OCI-M2 (cell line): ENCODE measurements around the gene COL6A1.

ENCODE experiments used
- DNase-seq: peaks from one replicate; lab custom pipeline; 2025; ENCODE audit not compliant: unreplicated experiment; lab: John Stamatoyannopoulos, UW

COL6A1 gene

DNA sequence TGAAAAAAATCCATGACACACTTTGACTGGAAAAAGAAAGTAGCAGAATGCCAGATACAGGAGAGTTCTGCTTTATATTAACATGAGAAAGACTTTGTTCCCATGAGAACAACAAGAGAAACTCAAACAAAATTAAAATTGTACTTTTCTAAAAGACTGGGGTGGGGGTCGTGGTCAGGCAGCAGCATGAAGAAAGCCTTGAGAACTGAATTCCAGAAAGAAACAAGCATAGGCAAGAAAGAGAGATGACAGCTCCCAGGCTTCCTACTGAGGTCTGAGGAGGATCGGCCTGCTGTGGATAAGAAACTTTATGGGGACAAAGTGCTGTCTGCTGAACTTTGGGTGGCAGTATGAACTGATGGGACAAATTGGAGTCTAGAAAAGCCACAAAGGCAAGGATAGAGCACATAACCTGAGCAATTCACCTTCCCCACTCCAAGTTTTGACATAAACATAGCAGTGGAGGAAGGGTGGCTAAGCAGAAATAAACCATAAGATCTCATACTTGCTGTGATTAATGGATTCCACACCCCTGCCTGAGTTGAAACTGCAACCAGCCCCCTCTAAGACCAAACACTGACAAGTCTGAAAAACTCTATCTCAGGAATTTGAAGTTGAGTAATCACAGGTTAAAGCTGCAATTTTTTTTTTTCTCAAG lies 43.7 kb downstream of the COL6A1 start:
- DNase-seq: no peak

DNA sequence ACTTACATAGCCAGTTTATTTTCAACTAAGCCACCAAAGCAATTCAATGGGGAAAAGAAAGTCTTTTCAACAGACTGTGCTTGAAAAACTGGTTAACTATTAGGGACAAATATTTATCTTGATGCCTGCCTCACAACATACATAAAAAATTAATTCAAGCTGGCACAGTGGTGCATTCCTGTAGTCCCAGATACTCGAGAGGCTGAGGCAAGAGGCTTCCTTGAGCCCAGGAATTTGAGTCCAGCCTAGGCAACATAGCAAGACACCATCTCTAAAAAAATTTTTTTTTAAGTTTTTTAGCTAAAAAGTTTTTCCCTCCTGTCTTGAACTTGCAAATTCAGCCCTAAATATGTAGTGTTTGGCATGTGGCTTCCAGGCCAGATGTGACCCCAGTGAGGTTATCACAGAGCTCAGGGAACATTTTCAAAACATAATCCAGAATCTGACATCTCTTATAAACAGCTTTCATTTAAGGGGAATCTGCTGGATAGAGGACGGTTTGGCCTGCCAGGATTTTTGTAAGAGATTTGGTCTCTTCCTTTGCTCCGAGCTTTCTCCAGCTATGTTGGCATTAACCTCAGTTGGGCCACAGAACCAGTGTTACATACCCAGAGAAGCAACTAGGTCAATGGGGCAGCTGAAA lies 46.4 kb downstream of the COL6A1 start:
- DNase-seq: no peak

DNA sequence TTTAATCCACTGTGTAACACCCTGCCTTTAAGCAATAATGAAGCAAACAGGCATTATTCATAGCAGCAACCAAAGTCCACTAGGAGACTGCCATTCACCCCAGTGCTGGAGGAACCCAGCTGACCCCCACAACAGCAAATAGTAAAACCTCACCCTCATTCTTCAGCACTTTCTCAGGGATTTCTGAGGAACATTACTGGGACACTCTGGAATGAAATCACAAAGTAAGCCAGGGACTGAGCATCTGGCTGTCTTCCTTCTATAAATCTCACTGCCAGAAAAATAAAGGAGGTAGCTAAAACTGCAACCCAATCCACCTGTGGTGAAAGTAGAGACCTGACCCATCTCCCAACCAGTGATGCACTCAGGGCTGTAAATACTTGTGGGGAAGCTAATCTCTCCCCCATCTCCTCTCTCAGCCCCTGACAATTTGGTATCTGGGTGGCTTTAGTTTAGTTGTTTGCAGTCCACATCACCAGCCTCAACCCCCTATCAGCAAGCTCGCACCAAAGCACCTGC lies 47.1 kb downstream of the COL6A1 start:
- no peak for DNase-seq

DNA sequence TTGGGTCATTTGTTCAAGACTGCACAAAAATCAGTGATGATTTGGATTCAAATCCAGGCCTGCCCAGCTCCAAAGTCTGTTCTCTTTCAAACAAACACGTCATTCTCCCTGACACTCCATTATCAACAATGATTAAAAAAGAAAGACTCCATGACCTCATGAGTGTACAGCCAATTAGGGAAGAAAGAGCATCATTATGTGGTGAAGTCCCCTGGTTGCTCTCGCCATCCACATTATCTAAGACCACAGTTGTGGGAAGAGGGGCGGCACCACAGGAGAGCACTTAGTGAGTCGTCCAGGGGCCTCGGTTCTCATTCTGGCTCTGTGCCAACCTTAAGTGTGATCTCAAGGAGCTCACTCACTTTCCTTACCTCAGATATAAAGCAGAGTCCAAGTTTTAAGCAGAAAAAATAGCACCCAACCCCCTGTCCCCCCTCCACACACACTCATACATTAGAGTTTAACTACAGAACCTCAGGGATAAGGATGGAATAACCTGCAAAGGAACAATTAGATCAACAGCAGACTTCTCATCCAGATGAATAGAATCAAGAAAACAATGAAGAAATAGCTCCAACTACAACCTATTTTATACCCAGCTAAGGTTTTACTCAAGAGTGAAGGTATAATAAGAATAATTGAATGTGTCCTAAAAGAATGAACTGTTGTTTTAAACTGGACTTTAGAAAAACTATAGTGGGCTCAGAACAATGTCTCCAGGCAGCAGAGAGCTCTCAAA lies 47.8 kb downstream of the COL6A1 start:
- DNase-seq: no peak

DNA sequence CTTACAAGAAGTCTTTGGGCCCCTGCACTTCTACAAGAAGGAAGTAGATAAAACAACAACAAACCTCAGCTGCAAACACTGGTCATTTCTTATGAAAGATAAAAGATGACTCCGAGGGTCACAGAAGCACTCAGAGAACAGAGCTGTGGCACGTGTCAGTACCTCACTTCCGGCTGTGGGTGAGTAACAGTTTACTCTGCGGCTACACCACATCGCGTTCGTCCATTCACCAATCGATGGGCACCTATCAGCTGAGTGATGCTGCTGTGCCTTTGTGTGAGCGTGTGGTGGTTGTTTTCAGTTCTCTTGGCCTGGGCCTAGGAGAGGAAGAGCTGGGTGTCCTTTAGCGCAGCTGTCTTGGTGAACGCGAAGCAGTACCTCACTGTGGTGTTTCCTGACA lies 49.9 kb downstream of the COL6A1 start:
- DNase-seq: no peak

DNA sequence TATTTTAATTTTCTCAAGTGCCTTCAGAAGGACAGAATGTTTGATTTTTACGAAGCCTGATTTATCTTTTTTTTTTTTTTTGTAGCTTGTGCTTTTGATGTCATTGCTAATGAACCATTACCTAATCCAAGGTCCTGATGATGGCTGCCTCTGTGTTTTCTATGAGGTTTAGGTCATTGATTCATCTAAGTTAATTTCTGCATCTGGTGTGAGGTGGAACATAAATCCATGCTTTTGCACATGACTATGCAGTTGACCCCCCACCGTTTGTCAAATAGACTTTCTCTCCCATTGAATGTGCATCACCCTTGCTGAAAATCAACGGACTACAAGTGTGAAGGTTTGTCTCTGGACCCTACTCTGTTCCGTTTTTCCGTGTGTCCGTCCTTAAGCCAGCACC lies 50.5 kb downstream of the COL6A1 start:
- DNase-seq: no peak

DNA sequence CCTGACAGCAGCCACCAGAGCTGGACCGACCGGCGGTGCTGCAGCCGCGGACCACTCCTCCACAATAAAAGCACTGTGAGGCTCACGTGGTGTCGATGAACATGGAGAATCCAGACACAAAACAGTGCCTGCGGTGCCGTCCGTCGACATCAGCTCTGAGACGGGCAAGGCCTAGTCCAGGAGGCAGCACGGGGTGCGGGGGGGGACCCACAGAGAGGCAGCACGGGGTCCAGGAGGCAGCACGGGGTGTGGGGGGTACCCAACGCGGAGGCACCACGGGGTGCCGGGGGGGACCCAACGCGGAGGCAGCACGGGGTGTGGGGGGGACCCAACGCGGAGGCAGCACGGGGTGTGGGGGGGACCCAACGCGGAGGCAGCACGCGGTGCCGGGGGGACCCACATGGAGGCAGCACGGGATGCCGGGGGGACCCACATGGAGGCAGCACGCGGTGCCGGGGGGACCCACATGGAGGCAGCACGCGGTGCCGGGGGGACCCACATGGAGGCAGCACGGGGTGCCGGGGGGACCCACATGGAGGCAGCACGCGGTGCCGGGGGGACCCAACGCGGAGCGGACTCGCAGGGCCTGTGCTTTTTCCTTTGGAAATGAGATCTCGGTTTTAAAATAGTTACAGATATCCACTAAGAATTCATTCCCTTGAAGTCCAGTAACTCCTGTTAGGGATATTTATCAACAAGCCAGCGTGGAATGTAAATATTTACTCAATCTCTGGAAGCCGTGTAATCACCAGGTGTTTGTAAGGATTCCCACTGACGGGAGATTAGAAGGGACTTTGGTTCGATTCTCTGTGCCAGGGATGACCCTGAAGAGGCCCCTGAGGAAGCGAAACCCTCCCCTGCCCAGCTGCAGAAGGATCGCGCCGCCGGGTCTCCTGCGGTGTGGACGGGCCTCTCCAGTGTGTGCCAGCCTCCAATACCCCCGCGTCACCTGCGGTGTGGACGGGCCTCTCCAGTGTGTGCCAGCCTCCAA lies 52.1 kb downstream of the COL6A1 start:
- DNase-seq: no peak

DNA sequence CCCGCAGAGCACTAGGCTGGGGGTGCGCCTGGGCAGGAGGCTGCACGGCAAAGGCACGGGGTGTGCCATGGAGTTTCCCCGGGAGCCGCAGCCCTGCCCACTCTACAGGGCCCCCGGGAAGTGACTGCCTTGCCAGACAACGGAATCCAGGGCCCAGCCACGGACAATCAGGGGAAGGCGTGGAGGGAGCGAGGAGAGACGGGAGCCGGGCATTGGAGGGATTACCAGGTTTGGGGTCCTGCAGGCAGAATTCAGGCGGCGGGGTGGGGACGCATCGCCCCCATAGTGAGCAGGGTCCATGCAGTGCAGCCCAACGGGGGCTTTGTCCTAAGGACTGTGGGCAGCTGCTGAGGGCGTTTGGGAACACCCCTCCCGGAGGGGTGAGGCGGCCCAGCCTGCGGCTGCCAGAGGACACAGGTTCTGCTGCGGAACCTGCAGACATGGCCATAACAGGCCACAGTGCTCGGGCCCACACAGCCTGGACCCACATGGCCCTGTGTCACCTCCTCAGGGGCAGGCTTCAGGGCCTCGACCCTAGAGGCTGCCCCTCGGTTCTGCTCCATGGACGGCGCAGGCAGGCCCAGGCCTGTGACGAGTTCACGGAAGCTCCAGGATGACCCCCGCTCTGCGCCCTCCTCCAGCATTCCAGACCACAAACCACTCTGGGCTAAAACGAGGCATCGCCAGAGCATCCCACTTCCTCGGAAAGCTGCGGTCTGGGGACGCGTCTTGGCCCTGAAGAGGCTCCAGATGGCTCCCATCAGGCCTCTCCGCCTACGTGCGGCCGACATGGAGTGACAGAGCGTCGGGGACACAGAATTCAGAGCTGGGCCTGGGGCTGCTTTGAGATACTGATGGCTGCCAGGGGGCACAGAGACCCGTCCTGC lies 54.5 kb downstream of the COL6A1 start:
- DNase-seq: no peak

DNA sequence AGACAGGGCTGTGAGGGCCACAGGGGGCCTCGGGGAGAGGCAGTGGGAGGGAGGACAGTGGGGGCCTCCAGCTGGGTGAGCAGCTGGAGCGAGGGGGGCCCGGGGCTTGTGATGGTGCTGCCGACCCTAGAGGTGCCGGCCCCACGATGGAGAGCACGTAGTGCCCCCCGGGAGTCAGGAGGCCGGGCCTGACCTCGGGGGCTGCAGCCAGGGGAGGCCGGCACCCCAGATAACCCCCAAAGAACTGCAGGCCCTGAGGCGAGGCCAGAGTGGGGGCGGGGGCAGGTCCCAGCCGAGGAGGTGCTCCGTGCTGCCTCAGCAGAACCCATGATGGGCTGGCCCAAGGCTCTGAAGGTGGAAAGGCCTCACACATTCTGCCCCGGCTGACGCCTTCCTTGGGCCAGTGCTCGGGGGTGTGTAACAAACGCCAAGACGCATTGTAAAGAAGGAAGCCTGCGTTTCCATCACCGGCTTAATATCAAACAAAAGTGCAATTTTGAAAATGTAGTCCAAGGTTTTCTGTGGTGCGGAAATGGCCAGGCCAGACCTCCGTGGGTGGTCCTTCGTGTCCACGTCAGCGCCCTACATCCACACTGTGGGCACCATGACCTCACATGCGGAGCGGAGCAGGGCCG lies 55.2 kb downstream of the COL6A1 start:
- no peak for DNase-seq

DNA sequence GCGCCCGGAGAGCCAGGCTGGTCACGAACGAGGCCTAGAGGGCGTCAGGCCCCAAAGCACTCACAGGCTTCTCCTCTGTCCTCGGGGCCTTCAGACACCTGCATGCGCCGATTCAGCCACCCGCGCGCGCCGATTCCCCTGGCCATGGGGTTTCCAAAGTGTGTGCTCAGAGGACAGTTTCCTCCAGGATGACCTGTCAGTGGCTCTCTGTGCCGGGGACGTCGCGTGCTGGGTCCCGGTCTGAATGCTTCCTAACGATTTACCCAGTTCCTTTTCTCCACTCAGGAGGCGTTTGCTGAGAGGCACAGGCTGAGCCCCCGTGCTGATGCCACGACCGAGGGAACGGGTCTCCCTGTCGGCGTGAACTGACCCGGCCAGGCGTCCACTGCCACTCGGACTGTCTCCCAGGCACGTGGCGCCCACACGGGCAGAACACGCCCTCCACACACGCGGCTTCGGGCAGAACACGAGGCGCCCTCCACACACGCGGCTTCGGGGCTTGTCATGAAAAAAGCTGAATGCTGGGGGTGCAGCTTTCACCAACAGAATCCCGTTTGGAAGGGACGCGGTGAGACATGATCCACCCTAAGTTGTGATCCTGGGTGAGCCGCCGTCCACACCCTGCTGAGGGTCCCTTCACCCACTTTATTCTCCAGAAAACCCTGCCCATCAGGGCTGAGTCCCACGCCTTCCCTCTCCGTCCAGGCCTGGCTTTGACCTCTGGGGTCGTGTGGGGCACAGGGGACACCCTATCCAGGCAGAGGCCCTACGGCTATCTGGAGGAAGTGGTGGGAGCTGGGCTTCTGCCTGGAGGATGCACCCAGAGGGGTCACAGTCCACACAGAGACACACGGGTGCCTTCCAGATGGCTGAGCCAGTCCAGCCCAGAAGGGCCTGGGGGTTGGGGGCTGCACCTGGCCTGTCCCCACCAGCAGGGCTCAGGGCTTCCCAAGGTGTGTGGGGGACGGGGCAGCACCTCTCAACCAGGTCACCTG lies 56.1 kb downstream of the COL6A1 start:
- no peak for DNase-seq

DNA sequence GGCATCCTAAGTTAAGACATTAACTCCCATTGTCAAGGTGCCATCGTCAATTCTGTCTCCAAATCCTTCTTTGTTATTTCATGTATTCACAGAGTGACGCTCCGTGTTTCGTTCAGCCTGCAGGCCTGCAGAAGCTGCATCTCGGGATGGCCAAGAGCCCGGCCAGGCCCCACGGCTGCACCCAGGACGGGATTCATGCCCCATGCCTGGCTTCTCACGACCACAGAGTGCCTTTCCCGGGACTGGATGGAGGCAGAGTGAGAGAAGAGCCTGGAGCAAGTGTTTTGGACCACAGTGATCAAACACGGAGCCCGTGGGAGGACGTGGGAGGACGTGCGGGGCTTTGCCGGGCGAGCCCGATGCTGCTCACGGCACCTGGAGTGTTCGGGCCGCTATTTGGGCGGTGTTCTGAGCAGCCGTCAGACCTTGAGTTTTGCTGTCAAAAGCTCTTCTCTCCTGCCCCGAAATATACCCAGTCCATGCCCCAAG lies 56.8 kb downstream of the COL6A1 start:
- no peak for DNase-seq

DNA sequence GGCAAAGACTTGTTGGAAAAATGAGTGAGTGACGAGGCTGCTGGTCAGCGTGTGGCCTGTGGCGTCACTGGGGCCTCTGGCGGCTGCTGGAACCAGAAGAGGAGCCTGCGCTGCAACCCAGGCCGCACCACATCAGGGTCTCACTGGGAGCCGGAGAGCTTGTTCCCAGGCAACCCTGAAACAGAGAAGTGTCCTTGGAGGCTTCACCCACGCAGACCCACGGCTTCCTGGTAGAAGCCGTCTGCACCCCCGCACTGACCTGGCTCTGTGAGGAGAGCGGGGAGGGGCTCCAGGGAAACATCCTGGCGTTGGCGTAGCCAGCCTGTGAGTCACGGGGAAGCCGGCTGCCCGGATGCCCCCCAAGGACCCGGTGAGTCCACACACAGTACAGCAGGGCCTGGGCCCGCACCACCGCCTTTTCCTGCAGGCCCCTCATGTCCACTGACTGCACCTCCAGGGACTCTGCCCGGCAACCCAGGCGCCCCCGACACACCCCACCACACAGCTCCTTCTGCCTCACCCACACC lies 57.4 kb downstream of the COL6A1 start:
- no peak for DNase-seq

DNA sequence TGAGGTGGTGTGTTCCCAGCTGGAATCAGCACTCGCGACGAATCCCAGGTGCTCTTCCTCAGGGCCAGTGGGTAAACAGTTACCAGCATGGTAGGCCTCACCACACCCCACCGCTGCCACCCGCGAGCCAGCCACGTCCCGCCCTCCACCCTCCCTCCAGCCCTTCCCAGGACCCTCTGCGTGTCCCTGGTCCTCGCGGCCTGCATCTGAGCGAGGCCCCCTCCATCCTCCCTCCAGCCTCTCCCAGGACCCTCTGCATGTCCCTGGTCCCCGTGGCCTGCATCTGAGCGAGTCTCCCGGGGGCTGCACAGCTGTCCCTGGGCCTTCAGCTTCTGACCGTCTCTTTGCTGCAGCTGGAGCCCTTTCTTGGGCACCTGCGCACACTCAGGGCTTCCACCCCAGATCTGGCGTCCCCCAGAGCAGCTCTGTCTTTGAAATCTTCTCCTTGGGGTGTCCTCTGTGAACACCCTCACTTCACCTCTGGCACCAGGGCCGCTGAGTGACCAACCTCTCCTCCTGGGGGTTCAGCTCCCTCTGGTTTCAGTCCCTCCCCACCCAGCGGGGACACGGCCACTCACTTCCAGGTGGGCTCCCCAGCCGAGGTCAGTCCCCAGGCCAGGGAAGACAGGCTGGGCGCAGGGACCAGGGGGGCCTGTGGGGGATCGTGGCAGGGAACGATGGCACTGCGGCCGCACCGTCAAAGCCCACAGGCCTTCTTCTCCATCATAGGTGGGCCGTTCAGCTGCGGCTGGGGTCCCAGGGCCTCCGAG lies 58.5 kb downstream of the COL6A1 start:
- no peak for DNase-seq

DNA sequence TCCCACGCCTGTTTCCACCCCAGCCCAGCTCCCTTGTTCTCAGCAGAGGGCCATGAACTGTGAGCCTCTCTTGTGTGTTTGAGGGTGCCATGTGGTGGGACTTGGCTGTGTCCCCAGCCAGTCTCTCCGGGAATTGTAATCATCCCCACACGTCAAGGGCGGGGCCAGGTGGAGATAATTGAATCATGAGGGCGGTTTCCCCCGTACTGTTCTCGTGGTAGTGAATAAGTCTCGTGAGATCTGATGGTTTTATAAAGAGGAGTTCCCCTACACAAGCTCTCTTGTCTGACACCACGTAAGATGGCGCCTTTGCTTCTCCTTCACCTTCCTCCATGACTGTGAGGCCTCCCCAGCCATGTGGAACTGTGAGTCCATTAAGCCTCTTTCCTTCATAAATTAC lies 59.1 kb downstream of the COL6A1 start:
- no peak for DNase-seq

DNA sequence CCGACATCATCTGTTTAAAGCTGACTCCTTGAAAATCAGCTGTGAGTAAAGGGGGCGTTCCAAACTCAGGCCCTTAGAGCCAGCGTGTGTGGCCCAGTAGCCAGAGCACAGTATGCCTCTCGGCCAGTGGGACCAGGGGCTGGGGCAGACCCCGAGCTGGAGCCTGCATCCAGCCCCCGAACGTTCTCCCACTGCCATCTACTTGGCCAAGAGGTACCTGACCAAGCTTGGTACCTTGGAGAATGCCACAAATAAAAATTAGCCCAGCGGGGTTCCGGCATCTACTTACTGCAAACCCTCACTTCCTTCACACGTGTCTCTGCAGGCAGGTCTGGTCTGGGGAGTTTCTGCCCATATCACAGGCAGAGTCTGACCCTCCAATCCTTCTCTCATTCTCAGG lies 59.6 kb downstream of the COL6A1 start:
- no peak for DNase-seq

DNA sequence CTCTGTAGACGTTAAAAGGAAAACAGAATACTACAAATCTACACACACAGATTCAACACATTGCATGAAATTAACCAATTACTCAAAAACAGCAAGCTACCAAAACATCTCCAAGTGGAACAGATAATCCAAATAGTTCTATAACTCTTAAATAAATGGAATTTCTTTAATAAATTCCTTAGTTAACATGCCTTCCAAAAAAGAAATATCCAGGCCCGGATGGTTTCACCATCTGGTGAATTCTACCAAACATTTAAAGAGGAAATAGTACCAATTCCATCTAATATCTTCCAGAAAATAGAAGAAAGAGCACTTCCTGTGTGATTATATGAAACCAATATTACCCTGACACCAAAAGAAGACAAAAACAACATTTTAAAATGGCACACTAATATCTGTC lies 63.6 kb downstream of the COL6A1 start:
- no peak for DNase-seq

DNA sequence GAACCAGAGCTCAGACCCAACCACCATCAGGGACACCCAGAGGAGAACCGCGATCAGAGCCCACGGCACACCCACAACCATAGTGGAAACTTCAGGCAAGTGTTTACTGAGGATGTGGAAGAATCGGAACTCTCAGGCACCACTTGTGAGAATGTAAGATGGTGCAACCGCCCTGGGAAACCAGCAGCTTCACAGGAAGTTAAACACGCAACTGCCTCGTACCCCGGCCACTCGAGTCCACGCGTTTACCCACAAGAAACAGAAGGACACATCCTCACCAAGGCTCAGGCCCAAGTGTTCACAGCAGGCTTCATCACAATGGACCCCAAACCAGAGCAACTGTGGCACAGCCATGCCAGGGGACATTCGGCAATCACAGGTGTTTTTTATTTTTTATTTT lies 64.9 kb downstream of the COL6A1 start:
- DNase-seq: no peak
